OCI-LY1 (cell line): ENCODE data around the gene TRPM3.

ENCODE experiments used
- H2AFZ ChIP-seq: fragments of 200-600 bp; sonication (generic), shearing (Covaris generic); 2 replicates; pipeline ENCODE4 v1.6.0; 2014; ENCODE audit warnings: antibody characterized with exemption, mild to moderate bottlenecking, low read length
- H3F3A ChIP-seq: fragments of 200-600 bp; sonication (generic), shearing (Covaris generic); 2 replicates; pipeline ENCODE4 v1.6.0; 2014; ENCODE audit warnings: mild to moderate bottlenecking, antibody characterized with exemption, low read length, moderate library complexity; ENCODE audit not compliant: insufficient read depth
- H3K27ac ChIP-seq: fragments of 200-600 bp; sonication (generic); 2 replicates; pipeline ENCODE4 v1.5.1; 2014; ENCODE audit warnings: low read length, mixed run types, mild to moderate bottlenecking, low read depth; ENCODE audit not compliant: poor library complexity, severe bottlenecking
- H3K27me3 ChIP-seq: fragments of 200-600 bp; sonication (generic); 2 replicates; pipeline ENCODE4 v1.6.0; 2014; ENCODE audit warnings: antibody characterized with exemption, mild to moderate bottlenecking, low read length, moderate library complexity; ENCODE audit not compliant: insufficient read depth
- H3K36me3 ChIP-seq: fragments of 200-600 bp; sonication (generic); 2 replicates; pipeline ENCODE4 v1.6.1; 2014; ENCODE audit warnings: mild to moderate bottlenecking, antibody characterized with exemption, low read length, moderate library complexity, mixed read lengths; ENCODE audit not compliant: insufficient read depth
- H3K4me1 ChIP-seq: fragments of 200-600 bp; sonication (generic); 2 replicates; pipeline ENCODE4 v1.5.1; 2014; ENCODE audit warnings: mild to moderate bottlenecking, low read length, moderate library complexity; ENCODE audit not compliant: insufficient read depth, severe bottlenecking
- H3K4me2 ChIP-seq: fragments of 200-600 bp; sonication (generic), shearing (Covaris generic); 2 replicates; pipeline ENCODE4 v1.6.1; 2014; ENCODE audit warnings: low read length
- H3K4me3 ChIP-seq: fragments of 200-600 bp; sonication (generic); 2 replicates; pipeline ENCODE4 v1.5.1; 2014; ENCODE audit warnings: low read length, low read depth, mild to moderate bottlenecking, mixed read lengths; ENCODE audit not compliant: poor library complexity, severe bottlenecking
- H3K79me2 ChIP-seq: fragments of 200-600 bp; shearing (Covaris generic); 2 replicates; pipeline ENCODE4 v1.6.1; 2016; ENCODE audit warnings: mixed run types, low read length, mixed read lengths; ENCODE audit not compliant: insufficient read depth
- H3K9ac ChIP-seq: fragments of 200-600 bp; sonication (generic), shearing (Covaris generic); 2 replicates; pipeline ENCODE4 v1.6.1; 2014; ENCODE audit warnings: mild to moderate bottlenecking, low read length, mixed read lengths
- H3K9me2 ChIP-seq: fragments of 200-600 bp; sonication (generic), shearing (Covaris generic); 2 replicates; pipeline ENCODE4 v1.6.1; 2014; ENCODE audit warnings: low read depth, mild to moderate bottlenecking, low read length, mixed read lengths
- H3K9me3 ChIP-seq: fragments of 200-600 bp; shearing (Covaris generic); 2 replicates; pipeline ENCODE4 v1.6.1; 2014; ENCODE audit warnings: low read length, mixed read lengths
- H4K20me1 ChIP-seq: fragments of 200-600 bp; sonication (generic), shearing (Covaris generic); 2 replicates; pipeline ENCODE4 v1.6.0; 2016; ENCODE audit warnings: mild to moderate bottlenecking, low read length; ENCODE audit not compliant: insufficient read depth
- EZH2 ChIP-seq: fragments of 200-600 bp; sonication (generic), shearing (Covaris generic); IDR thresholded peaks from 2 replicates; pipeline ENCODE4 v1.8.0; 2017; ENCODE audit warnings: borderline replicate concordance, mixed run types, mild to moderate bottlenecking, antibody characterized with exemption, low read length, moderate library complexity, mixed read lengths
- TF ChIP-seq, protein P1 (sequence below): fragments of 200-600 bp; sonication (generic), shearing (Covaris generic); IDR thresholded peaks from 2 replicates; pipeline ENCODE4 v1.5.1; 2017; ENCODE audit warnings: mild to moderate bottlenecking, antibody characterized with exemption, low read length, moderate library complexity, mixed read lengths

The TRPM3 gene

DNA sequence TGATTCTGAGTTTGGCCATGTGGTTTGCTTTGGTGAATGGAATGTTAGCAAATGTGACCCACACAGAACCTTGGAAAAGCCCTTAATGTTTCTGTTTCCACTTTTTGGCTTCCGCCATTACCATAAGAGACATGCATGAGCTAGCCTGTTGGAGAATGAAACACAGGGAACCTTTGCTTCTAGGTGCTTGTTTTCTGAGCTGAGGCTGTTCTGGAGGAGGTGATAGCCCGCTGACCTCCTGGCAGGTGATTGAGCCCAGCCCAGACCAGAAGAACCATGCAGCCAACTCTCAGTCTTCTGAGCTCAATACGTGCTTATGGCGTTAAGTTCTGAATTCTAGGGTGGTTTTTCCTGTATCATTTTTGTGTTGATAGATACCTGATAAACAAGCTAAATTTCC, 558.4 kb downstream of the TRPM3 start:
- H3K4me1 ChIP-seq: peaks cover 8% of the 10 kb centered on the region
- no peaks in the 10 kb centered on the region for H3K79me2 ChIP-seq
- no peak for TF ChIP-seq EZH2
- TF ChIP-seq, protein P1, sequence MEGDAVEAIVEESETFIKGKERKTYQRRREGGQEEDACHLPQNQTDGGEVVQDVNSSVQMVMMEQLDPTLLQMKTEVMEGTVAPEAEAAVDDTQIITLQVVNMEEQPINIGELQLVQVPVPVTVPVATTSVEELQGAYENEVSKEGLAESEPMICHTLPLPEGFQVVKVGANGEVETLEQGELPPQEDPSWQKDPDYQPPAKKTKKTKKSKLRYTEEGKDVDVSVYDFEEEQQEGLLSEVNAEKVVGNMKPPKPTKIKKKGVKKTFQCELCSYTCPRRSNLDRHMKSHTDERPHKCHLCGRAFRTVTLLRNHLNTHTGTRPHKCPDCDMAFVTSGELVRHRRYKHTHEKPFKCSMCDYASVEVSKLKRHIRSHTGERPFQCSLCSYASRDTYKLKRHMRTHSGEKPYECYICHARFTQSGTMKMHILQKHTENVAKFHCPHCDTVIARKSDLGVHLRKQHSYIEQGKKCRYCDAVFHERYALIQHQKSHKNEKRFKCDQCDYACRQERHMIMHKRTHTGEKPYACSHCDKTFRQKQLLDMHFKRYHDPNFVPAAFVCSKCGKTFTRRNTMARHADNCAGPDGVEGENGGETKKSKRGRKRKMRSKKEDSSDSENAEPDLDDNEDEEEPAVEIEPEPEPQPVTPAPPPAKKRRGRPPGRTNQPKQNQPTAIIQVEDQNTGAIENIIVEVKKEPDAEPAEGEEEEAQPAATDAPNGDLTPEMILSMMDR: no peak
- no peak overlapping the region for H3K27ac ChIP-seq
- H2AFZ ChIP-seq: no peak overlapping the region
- no peaks in the 10 kb centered on the region for H3K36me3 ChIP-seq
- no peaks in the 10 kb centered on the region for H3F3A ChIP-seq
- no peak overlapping the region for H3K4me2 ChIP-seq
- no peaks in the 10 kb centered on the region for H3K27me3 ChIP-seq
- H3K4me3 ChIP-seq: no peak overlapping the region
- no peak overlapping the region for H3K9ac ChIP-seq
- no peaks in the 10 kb centered on the region for H3K9me3 ChIP-seq
- H4K20me1 ChIP-seq: no peaks in the 10 kb centered on the region
- no peaks in the 10 kb centered on the region for H3K9me2 ChIP-seq

DNA sequence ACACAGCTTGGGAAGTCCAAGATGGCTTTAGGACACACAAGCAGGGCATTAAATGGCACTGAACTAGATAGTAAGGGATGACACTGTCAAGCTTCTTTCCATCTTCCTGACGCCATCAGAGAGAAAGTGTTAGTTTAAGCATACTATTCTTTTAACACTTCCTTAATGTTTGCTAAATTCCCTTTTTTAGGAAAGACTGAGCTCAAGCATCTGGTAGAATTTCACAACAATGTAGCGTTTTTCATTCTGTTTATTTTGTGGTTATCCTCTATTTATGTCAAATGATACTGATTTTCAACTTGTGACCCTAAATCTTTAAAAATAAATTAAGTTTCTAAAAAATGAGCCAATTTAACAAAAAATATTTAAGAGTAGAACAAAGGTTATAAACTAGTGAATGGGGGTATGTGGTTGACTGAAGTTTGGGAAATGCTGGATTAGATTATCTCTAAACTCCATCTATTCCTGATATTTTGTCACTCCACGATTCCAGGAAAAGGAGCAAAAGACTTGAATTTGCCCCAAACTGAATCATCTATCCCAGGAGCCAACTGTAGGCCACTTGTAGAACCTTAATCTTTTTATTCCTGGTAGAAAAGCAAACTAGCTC, 559.5 kb downstream of the TRPM3 start:
- Histone ChIP-seq H3K4me3 (no peak overlapping the region), H3K36me3 (no peaks in the 10 kb centered on the region), H3K9me3 (no peaks in the 10 kb centered on the region), H3F3A (no peaks in the 10 kb centered on the region), H4K20me1 (no peaks in the 10 kb centered on the region), H3K9me2 (no peaks in the 10 kb centered on the region), H3K4me1 (peaks cover 8% of the 10 kb centered on the region), H3K4me2 (no peak overlapping the region), H3K79me2 (no peaks in the 10 kb centered on the region), H3K9ac (no peak overlapping the region), H3K27ac (no peak overlapping the region), H2AFZ (no peak overlapping the region), H3K27me3 (no peaks in the 10 kb centered on the region)
- TF ChIP-seq EZH2: no peak
- TF ChIP-seq, protein P1: no peak

DNA sequence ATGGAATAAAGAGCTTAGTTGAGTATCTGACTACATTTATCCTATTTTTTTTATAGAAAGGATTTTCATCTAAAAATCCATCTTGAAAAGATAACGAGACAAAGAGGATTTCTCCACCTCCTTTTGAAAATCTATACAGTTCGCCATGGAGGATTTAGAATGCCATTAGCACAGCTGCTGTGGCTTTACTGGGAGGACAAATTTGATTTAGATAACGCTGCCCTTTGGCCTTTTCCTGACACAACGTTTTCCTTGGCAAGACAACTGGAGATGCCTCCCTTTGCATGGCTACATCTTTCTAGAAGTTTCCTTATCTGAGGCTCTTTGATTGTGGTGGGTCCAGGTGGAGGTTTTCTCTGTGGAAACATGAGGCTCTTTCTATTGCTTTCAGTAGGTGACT, 560.3 kb downstream of the TRPM3 start:
- Histone ChIP-seq H3K27me3 (no peaks in the 10 kb centered on the region; the same call in 1 of the 2 replicates), H3K79me2 (no peaks in the 10 kb centered on the region), H3K27ac (no peak overlapping the region), H3K4me2 (no peak overlapping the region), H3K4me3 (no peak overlapping the region), H3K4me1 (peaks cover 8% of the 10 kb centered on the region), H3K9me3 (no peaks in the 10 kb centered on the region), H3K9me2 (no peaks in the 10 kb centered on the region), H2AFZ (no peak overlapping the region), H3K9ac (no peak overlapping the region), H3K36me3 (no peaks in the 10 kb centered on the region), H3F3A (no peaks in the 10 kb centered on the region), H4K20me1 (no peaks in the 10 kb centered on the region)
- TF ChIP-seq, protein P1: no peak
- no peak for TF ChIP-seq EZH2
